Right lung (tissue), 5 donors: ENCODE results near the gene MPP1. TPM values are rescaled to one million over a fixed set of nuclear protein-coding genes. Genes with fewer than 3 reads are reported as not detected.
A peak's percentile ranks its signal among the peaks of the same experiment; 100 is the strongest.

Source experiments
- DNase-seq, 2 donors: peaks; one replicate each; pipeline ENCODE4 v3.0.0-alpha.2; 2013
- polyA plus RNA-seq, 5 donors: library from polyadenylated mRNA; unstranded; fragments of 120-200 nt; gene quantifications; one replicate each; pipeline versions ENCODE4 v1.2.1 to v1.2.3, GENCODE V29; 2013; ENCODE audit warnings: inconsistent platforms in 1 of 5, low replicate concordance in 1 of 5; ENCODE audit not compliant: insufficient read length in 5 of 5, insufficient read depth in 1 of 5

Gene MPP1
- polyA plus RNA-seq, 5 donors = 37.6 to 48.0 (median 45.5) TPM

DNA sequence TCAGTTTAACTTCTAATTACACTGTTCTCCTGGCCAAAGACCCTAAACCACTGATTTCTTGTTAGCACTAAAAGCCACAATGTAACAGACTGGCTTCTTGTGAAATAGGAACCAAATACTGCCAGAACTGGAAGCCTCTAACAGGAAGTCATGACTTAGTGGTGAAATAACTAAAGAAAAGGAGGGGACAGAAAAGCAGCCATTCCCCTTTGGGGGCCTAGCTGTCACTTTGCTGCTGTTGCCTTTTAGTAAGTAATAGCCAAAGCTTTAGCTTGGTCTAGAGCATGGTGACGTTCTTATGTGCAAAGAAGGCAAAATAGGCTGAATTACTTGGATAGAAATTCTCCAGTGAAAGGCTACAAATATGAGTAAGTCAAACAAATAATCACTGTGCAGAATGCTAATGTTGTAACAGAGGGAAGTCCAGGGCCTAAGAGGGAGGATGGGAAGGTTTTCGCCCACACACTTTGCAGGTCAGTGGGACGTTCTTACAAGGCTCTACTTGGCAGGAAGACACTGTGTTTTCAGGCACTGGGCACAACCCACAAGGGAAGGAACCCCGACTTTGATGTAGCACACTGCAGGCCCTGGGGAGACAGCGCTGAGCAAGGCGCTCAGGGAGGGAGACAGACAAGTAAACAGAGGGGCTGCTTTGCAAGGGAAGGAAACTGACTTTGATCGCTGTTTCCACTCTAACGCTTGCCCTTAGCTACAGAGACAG, 71.1 kb downstream of the MPP1 start:
- no peak for DNase-seq

DNA sequence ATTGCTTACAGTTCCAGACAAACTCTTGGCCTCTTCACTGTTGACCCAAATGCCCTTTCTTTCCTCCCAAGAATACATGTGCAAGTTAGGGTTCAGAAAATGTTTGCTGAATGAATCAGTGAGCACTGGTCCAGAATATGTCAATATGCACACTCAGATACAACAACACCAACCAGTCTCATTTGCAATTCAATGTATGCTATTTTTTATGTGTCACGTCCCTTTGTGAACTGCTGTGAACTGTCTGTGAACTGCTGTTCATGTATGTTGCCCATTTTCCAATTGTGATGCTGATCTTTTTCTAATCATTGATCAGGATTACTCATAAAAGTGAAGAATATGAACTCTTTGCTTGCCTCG, 72.2 kb downstream of the MPP1 start:
- DNase-seq = no peak

DNA sequence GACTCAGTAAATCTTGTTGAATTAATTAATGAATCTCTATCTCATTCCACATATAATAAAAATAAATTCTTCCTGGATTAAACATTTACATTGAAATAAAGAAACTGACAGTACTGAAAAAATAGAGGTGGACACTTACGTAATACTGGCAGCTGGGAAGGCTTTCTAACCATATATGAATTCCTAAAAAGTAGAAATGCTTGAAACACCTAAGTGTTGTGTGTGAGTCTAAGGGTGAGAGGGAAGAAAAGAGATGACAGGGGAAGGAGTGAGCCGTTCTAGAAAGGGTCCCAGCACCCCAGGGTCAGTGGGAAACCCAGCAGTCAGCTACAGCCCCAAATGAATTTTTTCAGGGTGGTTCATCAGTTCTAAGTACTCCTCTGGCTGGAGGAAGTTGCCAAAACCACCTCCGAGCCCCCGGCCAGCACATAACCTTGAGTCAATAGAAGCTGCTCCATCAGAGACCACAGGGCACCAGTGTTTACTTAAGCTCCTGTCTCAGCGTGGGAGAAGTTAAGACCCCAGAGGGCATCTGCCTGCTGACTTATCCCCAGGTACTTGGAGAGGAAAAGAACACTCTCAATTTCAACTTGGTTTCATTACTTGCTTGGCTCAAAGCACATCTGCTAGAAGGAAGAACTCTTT, 72.7 kb downstream of the MPP1 start:
- no peak for DNase-seq

DNA sequence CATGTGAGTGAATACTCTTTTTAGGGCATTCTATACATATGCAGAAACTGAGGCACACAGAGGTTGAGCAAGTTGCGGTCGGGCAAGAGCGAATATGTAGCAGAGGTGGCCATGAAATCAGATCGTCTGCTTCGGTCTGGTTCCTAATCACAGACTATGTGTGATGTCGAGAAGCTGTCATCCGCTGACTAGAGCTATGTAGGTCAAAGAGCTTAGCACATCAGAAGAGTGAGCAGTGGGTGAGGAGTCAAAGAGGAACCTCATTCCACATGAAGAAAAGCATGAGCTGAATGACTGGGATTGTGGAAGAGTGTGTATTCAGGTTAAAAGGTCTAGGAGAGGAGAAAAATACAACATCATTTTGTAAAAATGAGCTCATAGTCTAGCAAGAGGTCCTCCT, 73.4 kb downstream of the MPP1 start:
- DNase-seq = no peak

DNA sequence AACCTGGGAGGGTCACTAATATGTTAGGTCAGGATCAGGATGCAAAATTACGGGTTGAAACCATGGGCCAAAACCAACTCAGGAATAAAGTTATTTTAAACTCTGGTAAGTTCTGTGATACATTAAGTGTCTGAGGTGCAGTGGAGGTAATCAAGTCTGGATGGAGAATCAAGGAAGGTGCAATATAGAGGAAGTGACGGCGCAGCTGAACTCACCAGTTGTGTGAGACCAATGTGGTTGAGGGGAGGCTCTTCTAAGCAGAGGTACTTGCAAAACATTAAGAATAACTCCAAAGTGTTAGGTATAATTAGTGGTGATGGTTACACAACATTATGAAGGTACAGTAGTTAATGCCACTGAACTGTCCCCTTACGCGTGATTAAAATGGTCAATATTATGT, 74.1 kb downstream of the MPP1 start:
- DNase-seq = no peak

DNA sequence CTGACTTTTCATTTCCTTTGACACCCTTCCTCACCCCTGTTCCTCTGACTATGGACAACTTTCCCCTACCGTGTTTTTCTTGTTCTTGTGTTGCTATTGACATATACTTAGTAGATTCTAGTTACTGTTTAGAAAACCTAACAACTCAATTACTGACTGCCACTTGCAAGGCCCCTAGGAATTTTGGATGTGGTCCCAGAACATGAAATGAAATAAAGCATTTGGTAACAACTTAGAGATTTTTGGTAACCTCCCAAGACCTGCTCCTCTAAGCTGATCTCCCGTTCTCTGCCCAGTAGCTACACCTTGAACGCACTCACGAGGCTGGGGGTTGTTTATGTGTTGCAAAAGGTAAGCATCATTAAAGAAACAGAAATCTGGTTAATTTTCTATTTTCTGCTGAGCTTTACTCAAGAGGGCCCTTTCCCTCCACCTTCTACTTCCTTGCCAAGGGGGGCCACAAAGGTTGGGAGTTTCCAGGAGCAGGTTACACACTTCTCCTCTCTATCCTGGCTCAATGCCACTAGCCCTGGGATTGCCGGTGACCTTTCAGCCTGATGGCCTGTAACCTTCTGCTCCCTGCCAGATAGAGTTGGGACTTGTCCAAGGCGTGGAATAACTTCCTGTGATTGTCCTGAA, 74.9 kb downstream of the MPP1 start:
- DNase-seq = peak; percentile 79 to 82

DNA sequence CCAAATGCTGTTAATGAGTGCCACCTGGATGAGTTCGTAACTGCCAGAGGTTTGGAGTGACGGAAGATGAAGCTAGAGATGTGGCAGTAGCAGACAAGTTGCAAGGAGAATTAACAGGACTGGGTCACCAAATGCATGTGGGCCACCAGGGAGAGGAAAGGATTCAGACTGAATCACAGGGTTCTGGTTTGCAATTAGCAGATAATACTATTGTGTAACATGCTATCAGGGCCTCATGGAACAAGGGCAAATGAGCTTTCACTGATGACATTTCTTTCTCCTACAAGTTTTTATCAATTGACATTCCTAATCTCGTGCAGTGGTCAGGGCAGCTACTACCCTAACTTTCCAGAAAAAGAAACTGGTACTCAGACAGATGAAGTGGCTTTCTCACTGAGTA, 75.8 kb downstream of the MPP1 start:
- DNase-seq = no peak

Other genes with a start within 250 kb of the MPP1 start
- not detected for gene CTAG1A, start 220.4 kb downstream of the MPP1 start, polyA plus RNA-seq
- gene CTAG1B, start 186.2 kb downstream of the MPP1 start, polyA plus RNA-seq = not detected
- not detected for gene CTAG2, start 151.9 kb downstream of the MPP1 start, polyA plus RNA-seq
- gene GAB3, start 54.4 kb downstream of the MPP1 start, polyA plus RNA-seq = 1 to 10 TPM; 6.8 to 8.4 (median 8.3) TPM
- 10 to 100 TPM; 53.5 to 67.6 (median 61.4) TPM for gene DKC1, start 42.6 kb downstream of the MPP1 start, polyA plus RNA-seq
- not detected for gene SMIM9, start 29.2 kb upstream of the MPP1 start, polyA plus RNA-seq
- 10 to 100 TPM in 4 of 5 donors, 1 to 10 TPM in 1; 9.3 to 22.4 (median 15.7) TPM for gene F8A1, start 80.9 kb upstream of the MPP1 start, polyA plus RNA-seq
- gene F8, start 217.2 kb upstream of the MPP1 start, polyA plus RNA-seq = 1 to 10 TPM; 3.7 to 5.9 (median 4.7) TPM
- gene FUNDC2, start 221.4 kb upstream of the MPP1 start, polyA plus RNA-seq = 100 to 1,000 TPM; 108 to 133 (median 113) TPM